SK-N-MC (cell line): ENCODE results near the gene KLF1.

Experiments
- DNase-seq: peaks from one replicate; pipeline ENCODE4 v3.0.0-alpha.2; 2011; ENCODE audit warnings: low read depth, low spot score
- H3K27ac ChIP-seq: fragments of 200-600 bp; sonication (generic); 2 replicates; pipeline ENCODE4 v1.5.1; 2016; ENCODE audit warnings: mixed run types
- H3K36me3 ChIP-seq: fragments of 200-600 bp; sonication (generic); 2 replicates; pipeline ENCODE4 v1.6.1; 2017; ENCODE audit warnings: antibody characterized with exemption, low read length, mixed read lengths; ENCODE audit not compliant: insufficient read depth
- H3K4me3 ChIP-seq: fragments of 200-600 bp; sonication (generic); 2 replicates; pipeline ENCODE4 v1.5.1; 2016
- H3K9ac ChIP-seq: fragments of 200-600 bp; sonication (generic); 2 replicates; pipeline ENCODE4 v1.8.0; 2017; ENCODE audit warnings: mixed run types, mixed read lengths; ENCODE audit not compliant: insufficient read length
- H3K9me3 ChIP-seq: fragments of 200-600 bp; sonication (generic); 2 replicates; pipeline ENCODE4 v1.6.1; 2017; ENCODE audit warnings: low read depth, mild to moderate bottlenecking, antibody characterized with exemption, low read length, moderate library complexity, mixed read lengths
- EZH2 ChIP-seq: fragments of 200-600 bp; sonication (generic); IDR thresholded peaks from one replicate; pipeline ENCODE4 v1.6.1; 2017; ENCODE audit warnings: antibody characterized with exemption
- FOXP2 ChIP-seq: optimal IDR thresholded peaks from 2 replicates; pipeline ENCODE3; 2011; ENCODE audit warnings: mild to moderate bottlenecking, moderate library complexity; ENCODE audit not compliant: insufficient read depth; ENCODE audit errors: extremely low read length, control extremely low read depth
- POLR2AphosphoS5 ChIP-seq: IDR thresholded peaks from 2 replicates; pipeline ENCODE4 v1.6.1; 2012; ENCODE audit warnings: mild to moderate bottlenecking, low read depth, low read length, borderline replicate concordance

The KLF1 gene

DNA sequence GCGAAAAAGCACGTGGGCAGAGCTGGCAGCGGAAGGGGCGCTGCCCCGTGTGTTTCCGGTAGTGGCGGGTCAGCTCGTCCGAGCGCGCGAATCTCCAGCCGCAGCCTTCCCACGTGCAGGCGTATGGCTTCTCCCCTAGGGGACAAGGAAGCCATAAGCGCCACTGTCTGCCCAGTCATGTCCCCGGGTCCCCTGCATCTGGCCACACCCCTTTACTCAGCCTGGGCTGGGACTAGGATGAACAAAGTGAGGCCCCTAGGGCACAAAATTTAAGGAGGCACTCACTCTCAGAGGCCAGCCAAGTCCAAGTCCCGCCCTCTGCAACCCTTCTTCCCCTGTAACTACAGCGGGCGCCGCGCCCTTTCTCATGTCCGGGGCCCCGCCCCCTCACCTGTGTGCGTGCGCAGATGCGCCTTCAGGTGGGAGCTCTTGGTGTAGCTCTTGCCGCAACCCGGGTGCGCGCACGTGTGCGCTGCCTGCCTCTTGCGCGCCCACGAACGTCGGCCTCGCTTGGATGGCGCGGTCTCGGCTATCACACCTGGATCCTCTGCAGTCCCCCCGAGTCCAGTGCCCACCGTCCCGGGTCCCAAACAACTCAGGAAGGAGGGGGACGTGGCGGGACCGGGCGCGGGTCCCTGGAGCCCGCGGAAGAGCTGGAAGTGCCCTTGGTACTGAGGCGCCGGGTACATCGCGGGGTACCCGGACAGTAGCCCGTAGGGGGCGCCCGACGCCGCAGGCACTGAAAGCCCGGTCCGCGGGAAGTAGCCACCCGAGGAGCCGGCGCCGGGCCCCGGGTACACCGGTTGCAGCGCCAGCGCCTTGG, 1.9 kb downstream of the KLF1 start:
- Histone ChIP-seq H3K9me3 (no peaks in the 10 kb centered on the region; the same call in 1 of the 2 replicates), H3K27ac (no peak overlapping the region), H3K9ac (no peak overlapping the region), H3K4me3 (peak overlapping the region; percentile 72), H3K36me3 (no peaks in the 10 kb centered on the region)
- no peak for DNase-seq
- TF ChIP-seq FOXP2 (no peak), EZH2 (no peak), POLR2AphosphoS5 (no peak)

DNA sequence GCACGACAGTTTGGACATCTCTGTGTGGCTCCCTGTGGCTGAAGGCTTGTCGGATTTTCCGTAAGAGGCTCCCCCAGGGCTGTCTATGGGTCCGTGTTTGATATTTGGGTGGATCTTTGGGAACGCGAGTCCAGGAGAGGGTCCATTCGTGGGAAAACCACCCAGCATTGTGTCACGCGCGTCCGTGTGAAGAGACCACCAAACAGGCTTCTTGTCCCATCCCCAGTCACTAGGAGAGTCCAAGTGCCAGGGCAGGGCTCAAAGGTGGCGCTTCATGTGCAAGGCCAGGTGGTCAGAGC, 2.4 kb downstream of the KLF1 start:
- no peaks in the 10 kb centered on the region; the same call in 1 of the 2 replicates for H3K9me3 ChIP-seq
- H3K27ac ChIP-seq = no peak overlapping the region
- H3K36me3 ChIP-seq = no peaks in the 10 kb centered on the region
- TF ChIP-seq FOXP2 (no peak), EZH2 (no peak)
- H3K9ac ChIP-seq = no peak overlapping the region
- no peak overlapping the region for H3K4me3 ChIP-seq
- no peak for DNase-seq

DNA sequence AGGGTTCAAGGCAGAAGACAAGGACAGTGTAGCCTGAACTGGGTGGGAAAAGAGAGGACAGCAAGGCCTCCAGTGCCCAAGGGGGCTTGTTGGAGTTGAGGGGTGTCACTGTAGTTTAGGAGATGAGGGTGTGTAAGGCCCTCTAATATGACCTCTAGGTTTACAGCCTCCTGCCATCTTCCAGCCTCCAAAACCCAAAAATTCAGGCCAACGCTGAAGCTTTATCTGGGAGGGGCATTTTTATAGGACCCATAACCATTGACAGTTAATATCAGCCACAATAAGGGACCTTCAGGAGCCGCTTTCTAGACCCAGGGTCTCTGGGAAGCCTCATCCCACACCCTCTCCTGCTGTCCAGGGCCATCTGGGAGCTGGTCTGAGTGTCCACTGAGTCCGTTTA, 2.8 kb downstream of the KLF1 start:
- Histone ChIP-seq H3K36me3 (no peaks in the 10 kb centered on the region), H3K27ac (no peak overlapping the region), H3K9ac (no peak overlapping the region), H3K4me3 (no peak overlapping the region), H3K9me3 (no peaks in the 10 kb centered on the region; the same call in 1 of the 2 replicates)
- TF ChIP-seq EZH2 (no peak), FOXP2 (no peak), POLR2AphosphoS5 (no peak)
- DNase-seq = no peak

DNA sequence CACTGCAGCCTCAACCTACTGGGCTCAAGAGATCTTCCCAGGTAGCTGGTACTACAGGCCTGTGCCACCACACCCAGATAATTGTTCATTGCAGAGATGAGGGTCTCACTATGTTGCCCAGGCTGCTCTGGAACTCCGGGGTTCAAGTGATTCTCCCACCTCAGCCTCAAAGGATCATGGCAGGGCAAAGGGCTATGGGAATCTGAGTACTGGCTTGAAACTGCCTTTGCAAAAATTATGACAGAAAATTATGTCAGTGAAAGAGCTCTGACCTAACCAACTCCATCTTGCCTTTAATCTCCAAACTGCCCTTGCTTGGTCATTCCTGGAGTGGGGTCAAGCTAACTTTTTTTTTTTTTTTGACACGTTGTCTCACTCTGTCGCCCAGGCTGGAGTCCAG, 4.4 kb downstream of the KLF1 start:
- H3K36me3 ChIP-seq = peaks cover 7% of the 10 kb centered on the region; the same call in 1 of the 2 replicates
- H3K9ac ChIP-seq = no peak overlapping the region
- H3K4me3 ChIP-seq = no peak overlapping the region
- H3K27ac ChIP-seq = no peak overlapping the region
- DNase-seq = no peak
- TF ChIP-seq POLR2AphosphoS5 = no peak
- no peak for TF ChIP-seq EZH2
- TF ChIP-seq FOXP2 = no peak
- H3K9me3 ChIP-seq = no peaks in the 10 kb centered on the region; the same call in 1 of the 2 replicates

DNA sequence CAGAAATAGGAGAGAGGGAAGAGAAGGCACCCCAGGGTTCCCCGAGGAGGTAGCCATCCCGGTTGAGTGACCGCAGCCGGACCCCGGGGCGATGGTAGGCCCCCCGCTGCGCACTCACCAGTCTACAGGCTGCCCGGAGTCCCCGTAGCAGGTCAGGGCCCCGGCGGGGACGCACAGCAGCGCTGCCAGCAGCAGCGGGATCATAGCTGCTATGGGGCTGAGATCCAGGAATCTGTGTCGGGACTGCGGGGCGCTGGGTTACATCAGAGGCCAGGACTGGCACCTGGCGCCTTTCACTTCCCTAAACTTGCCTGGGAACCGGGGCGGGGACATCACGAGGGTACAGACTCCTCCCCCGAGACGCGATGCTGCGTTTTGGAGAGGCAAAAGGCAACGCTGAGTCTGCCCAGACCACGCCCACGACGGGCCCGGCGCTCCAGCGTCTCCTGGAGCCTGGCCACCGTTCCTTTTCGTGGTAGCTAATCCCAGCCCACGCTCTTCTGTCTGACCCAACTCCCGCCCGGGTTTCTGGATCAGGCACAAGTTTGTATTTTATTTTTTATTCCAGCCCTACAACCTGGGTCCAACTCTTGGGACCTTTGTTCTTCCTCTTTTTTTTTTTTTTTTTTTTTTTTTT, 5.7 kb downstream of the KLF1 start, which contains the start of gene DNASE2:
Gene DNASE2 (minus strand): TSS at position 278 of the 637 bp plus-strand sequence. CDS start 74 bp downstream, at position 204.
- Histone ChIP-seq H3K9ac (peak within 1 kb of the TSS; percentile 75), H3K36me3 (peaks cover 7% of the 10 kb centered on the region; the same call in 1 of the 2 replicates), H3K9me3 (no peaks in the 10 kb centered on the region; the same call in 1 of the 2 replicates), H3K27ac (peak within 1 kb of the TSS; percentile 28; the same call in 1 of the 2 replicates), H3K4me3 (peak within 1 kb of the TSS; percentile 85)
- no peak for TF ChIP-seq FOXP2
- TF ChIP-seq POLR2AphosphoS5 = peak; percentile 76
- peak; percentile 55 for DNase-seq

DNA sequence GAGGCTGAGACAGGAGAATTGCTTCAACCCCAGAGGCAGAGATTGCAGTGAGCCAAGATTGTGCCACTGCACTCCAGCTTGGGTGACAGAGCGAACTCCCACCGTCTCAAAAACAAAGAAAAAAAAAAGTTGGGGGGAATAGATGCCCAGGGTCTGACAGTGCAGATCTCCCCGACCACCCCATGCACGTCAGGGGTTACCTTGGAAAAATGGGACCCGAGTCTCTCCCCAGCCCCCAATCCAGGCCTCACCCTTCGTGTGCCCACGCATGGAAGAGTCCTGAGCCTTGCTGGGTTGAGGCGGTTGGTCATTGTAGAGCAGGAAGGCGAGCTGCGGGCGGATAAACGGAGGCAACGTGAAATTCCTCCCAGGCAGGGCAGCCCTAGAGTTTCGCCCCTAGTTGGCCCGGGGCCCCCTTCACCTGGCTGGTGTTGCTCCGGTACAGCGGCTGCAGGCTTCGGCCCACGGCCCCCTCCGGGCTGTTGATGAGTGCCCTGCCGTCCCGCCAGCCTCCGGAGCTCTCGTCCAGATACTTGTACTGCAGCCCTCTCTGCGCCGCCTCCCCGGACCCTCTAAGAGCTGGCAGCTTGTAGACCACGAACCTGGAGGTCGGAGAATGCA, 6.3 kb downstream of the KLF1 start:
- H3K36me3 ChIP-seq = peaks cover 7% of the 10 kb centered on the region; the same call in 1 of the 2 replicates
- peak overlapping the region; percentile 28; the same call in 1 of the 2 replicates for H3K27ac ChIP-seq
- H3K9ac ChIP-seq = peak overlapping the region; percentile 75
- no peak for DNase-seq
- H3K4me3 ChIP-seq = peak overlapping the region; percentile 85
- no peaks in the 10 kb centered on the region; the same call in 1 of the 2 replicates for H3K9me3 ChIP-seq
- TF ChIP-seq FOXP2 = no peak
- TF ChIP-seq EZH2 = no peak
- TF ChIP-seq POLR2AphosphoS5 = no peak

DNA sequence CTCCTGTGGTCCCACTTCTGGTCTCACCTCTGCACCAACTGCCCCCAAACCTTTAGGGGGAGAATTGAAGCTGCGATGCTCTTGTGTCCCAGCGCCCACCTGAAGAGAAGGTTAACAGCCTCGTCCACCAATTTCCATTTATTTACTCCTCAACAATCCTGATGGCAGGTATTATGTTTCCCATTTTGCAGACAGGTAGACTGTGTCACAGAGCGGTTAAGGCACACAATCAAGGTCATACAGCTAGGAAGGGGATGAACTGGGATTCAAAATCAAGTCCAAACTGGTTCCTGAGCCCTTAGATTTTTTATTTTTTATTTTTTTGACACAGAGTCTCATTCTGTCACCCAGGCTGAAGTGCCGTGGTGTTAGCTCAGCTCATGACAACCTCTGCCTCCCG, 11.9 kb downstream of the KLF1 start:
- no peak overlapping the region for H3K9ac ChIP-seq
- H3K27ac ChIP-seq = no peak overlapping the region
- no peak overlapping the region for H3K4me3 ChIP-seq
- no peaks in the 10 kb centered on the region for H3K9me3 ChIP-seq
- H3K36me3 ChIP-seq = peaks cover 7% of the 10 kb centered on the region; the same call in 1 of the 2 replicates
- no peak for TF ChIP-seq FOXP2
- no peak for TF ChIP-seq POLR2AphosphoS5
- TF ChIP-seq EZH2 = no peak
- no peak for DNase-seq
